ENCODE measurements around the gene CSF3. TPM values are rescaled to one million over a fixed set of nuclear protein-coding genes. Genes with fewer than 3 reads are reported as not detected.

The CSF3 gene
- polyA plus RNA-seq, 1 experiment: not detected

GRCh38 chr17:40015998-40016985 lies 1.1 kb downstream of the CSF3 start:
- H3K4me3 ChIP-seq (ENCODE audit: low read depth, low read length): no peak overlapping the region
- H3K27me3 ChIP-seq (ENCODE audit: control insufficient read depth, insufficient read depth, low read length): no peaks in the 10 kb centered on the region
- ChIA-PET CTCF (interaction anchor here (0.6 to 7.6 kb wide), 4 partner anchors 10 to 338 kb away, joined by 3 to 81 read pairs (median 16); no protein-coding TSS in a partner anchor), POLR2A (no interaction called here)
- TF ChIP-seq CTCF (IDR thresholded peaks at IDR 0.05; ENCODE audit: low read depth, low read length): no peak
- no peak for DNase-seq (ENCODE audit: low read depth, low spot score)
- no peak overlapping the region for H3K27ac ChIP-seq (ENCODE audit: low read depth, low read length)
- H3K9me3 ChIP-seq (ENCODE audit: control insufficient read depth, insufficient read depth, low read length): no peaks in the 10 kb centered on the region

- POLR2A ChIA-PET: no interaction called here
- DNase-seq (ENCODE audit: low read depth, low spot score): no peak
- CTCF ChIA-PET: interaction anchor here (0.8 to 7.6 kb wide), 2 partner anchors 9 to 94 kb away, joined by 3 to 81 read pairs; no protein-coding TSS in a partner anchor
Measured at GRCh38 chr17:40017422-40018080, 2.3 kb downstream of the CSF3 start.

GRCh38 chr17:40018211-40019121 lies 3.2 kb downstream of the CSF3 start:
- CTCF ChIA-PET: interaction anchor here (0.8 to 7.6 kb wide), 2 partner anchors 8 to 93 kb away, joined by 3 to 81 read pairs; no protein-coding TSS in a partner anchor
- POLR2A ChIA-PET: interaction anchor here (0.6 to 1.3 kb wide), 7 partner anchors 36 to 173 kb away, joined by 3 to 5 read pairs (median 4); partner anchors contain the start of genes MED24 and NR1D1
- Histone ChIP-seq H3K4me3 (ENCODE audit: low read depth, low read length) (no peak overlapping the region), H3K27me3 (ENCODE audit: control insufficient read depth, insufficient read depth, low read length) (no peaks in the 10 kb centered on the region), H3K27ac (ENCODE audit: low read depth, low read length) (peak overlapping the region; percentile 65), H3K9me3 (ENCODE audit: control insufficient read depth, insufficient read depth, low read length) (no peaks in the 10 kb centered on the region; the same call in 1 of the 2 replicates)
- no peak for DNase-seq (ENCODE audit: low read depth, low spot score)
- no peak for TF ChIP-seq CTCF (IDR thresholded peaks at IDR 0.05; ENCODE audit: low read depth, low read length)

More at GRCh38 chr17:40017422-40018080, 2.3 kb downstream of the CSF3 start:
- no peak overlapping the region for H3K27ac ChIP-seq (ENCODE audit: low read depth, low read length)
- no peaks in the 10 kb centered on the region for H3K9me3 ChIP-seq (ENCODE audit: control insufficient read depth, insufficient read depth, low read length)
- no peak overlapping the region for H3K4me3 ChIP-seq (ENCODE audit: low read depth, low read length)
- H3K27me3 ChIP-seq (ENCODE audit: control insufficient read depth, insufficient read depth, low read length): no peaks in the 10 kb centered on the region
- no peak for TF ChIP-seq CTCF (IDR thresholded peaks at IDR 0.05; ENCODE audit: low read depth, low read length)

- Histone ChIP-seq H3K9me3 (ENCODE audit: control insufficient read depth, insufficient read depth, low read length) (no peaks in the 10 kb centered on the region; the same call in 1 of the 2 replicates), H3K27ac (ENCODE audit: low read depth, low read length) (peak overlapping the region; percentile 65), H3K27me3 (ENCODE audit: control insufficient read depth, insufficient read depth, low read length) (no peaks in the 10 kb centered on the region), H3K4me3 (ENCODE audit: low read depth, low read length) (no peak overlapping the region)
- CTCF ChIA-PET: interaction anchor here (7.6 kb wide), 1 partner anchor 7 kb away, joined by 81 read pairs; no protein-coding TSS in a partner anchor
- TF ChIP-seq CTCF (IDR thresholded peaks at IDR 0.05; ENCODE audit: low read depth, low read length): no peak; the same call in 1 of the 2 replicates
- DNase-seq (ENCODE audit: low read depth, low spot score): peak; percentile 47
- POLR2A ChIA-PET: interaction anchor here (0.6 to 1.3 kb wide), 6 partner anchors 35 to 94 kb away, joined by 3 to 5 read pairs (median 4); partner anchors contain the start of genes MED24 and NR1D1
Measured at GRCh38 chr17:40019140-40019991, 4.1 kb downstream of the CSF3 start.
